ENCODE measurements around the gene KCNA5.

DNA sequence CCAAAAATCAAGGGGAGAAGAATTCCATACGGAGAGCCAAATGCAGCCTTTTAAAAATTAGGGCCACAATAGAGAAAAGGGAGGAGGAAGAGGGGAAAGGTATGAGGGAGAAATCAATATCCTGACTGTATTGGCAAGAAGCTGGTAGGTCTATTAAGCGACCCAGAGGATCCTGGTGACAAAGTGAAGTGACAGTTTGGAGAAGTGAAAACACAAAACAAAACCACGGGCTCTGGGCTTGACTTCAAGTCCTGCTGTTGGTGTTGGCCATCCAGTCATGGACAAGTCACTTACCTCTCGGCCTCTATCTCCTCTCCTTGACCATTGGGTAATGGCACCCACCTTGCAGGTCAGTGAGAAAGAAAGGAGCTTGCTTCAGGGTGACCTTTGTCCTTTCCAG is 47.0 kb upstream of the KCNA5 start:
- TF ChIP-seq CTCF (IDR thresholded peaks at IDR 0.05): no peak
- TF ChIP-seq POLR2A (IDR thresholded peaks at IDR 0.05): no peak

Data from uterus (tissue), 2 donors.